HT-29 (cell line): ENCODE measurements around the gene HLA-DQA1. TPM values are rescaled to one million over a fixed set of nuclear protein-coding genes. Genes with fewer than 3 reads are reported as not detected.

ENCODE experiments used
- total RNA-seq: library from RNA; depleted of rRNA; stranded (reverse); fragments of >200 nt; shearing (Covaris generic); gene quantifications from 2 replicates; pipeline ENCODE4 v1.2.3, GENCODE V29; 2014; rRNA removed

Gene HLA-DQA1
- total RNA-seq, 1 experiment from 2014 or later, result not detected

Other genes starting within 250 kb of the HLA-DQA1 start
- gene BTNL2, start 230.2 kb upstream of the HLA-DQA1 start, total RNA-seq, result not detected in 2 replicates
- not detected in 2 replicates for gene HLA-DRA, start 197.5 kb upstream of the HLA-DQA1 start, total RNA-seq
- not detected in 2 replicates for gene HLA-DRB5, start 107.1 kb upstream of the HLA-DQA1 start, total RNA-seq
- gene HLA-DRB1, start 47.6 kb upstream of the HLA-DQA1 start, total RNA-seq, result not detected in 2 replicates
- gene HLA-DQB1, start 29.3 kb downstream of the HLA-DQA1 start, total RNA-seq, result not detected in 2 replicates
- gene HLA-DQA2, start 104.0 kb downstream of the HLA-DQA1 start, total RNA-seq, result not detected in 2 replicates
- not detected in 2 replicates for gene HLA-DQB2, start 126.1 kb downstream of the HLA-DQA1 start, total RNA-seq
- gene HLA-DOB, start 179.6 kb downstream of the HLA-DQA1 start, total RNA-seq, result not detected in 2 replicates
- gene TAP2, start 201.3 kb downstream of the HLA-DQA1 start, total RNA-seq, result 50.3 and 54.9 TPM in 2 replicates
- gene PSMB8, start 206.6 kb downstream of the HLA-DQA1 start, total RNA-seq, result 27.1 and 29.3 TPM in 2 replicates
- 15.2 and 20.9 TPM in 2 replicates for gene TAP1, start 216.3 kb downstream of the HLA-DQA1 start, total RNA-seq
- gene PSMB9, start 216.8 kb downstream of the HLA-DQA1 start, total RNA-seq, result 2.1 and 4.4 TPM in 2 replicates